ENCODE measurements around the gene AMH. TPM values are rescaled to one million over a fixed set of nuclear protein-coding genes. Genes with fewer than 3 reads are reported as not detected.

AMH gene
- total and polyA plus RNA-seq, 4 donors, result 0.08 to 0.59 (median 0.47) TPM; not detected in 1

GRCh38 chr19:2210987-2211740 is 38.0 kb upstream of the AMH start (continued):
- TF ChIP-seq MAX (IDR thresholded peaks at IDR 0.05) (no peak), NR2F2 (IDR thresholded peaks at IDR 0.05) (no peak), TAF1 (conservative IDR thresholded peaks at IDR 0.05) (no peak), ATF3 (IDR thresholded peaks at IDR 0.05) (no peak), HNF4G (IDR thresholded peaks at IDR 0.05) (no peak), JUND (IDR thresholded peaks at IDR 0.05) (no peak), EGR1 (IDR thresholded peaks at IDR 0.05; ENCODE audit: low read depth in 2 of 2) (no peak), RXRA (IDR thresholded peaks at IDR 0.05) (no peak)

- WGBS, result 86% methylated on average over 21 of the region's 21 CpGs
- H3K9me3 ChIP-seq (ENCODE audit: control insufficient read depth in 4 of 4, low read length in 3 of 4), result no peaks in the 10 kb centered on the region
- no peak for TF ChIP-seq FOXA2 (IDR thresholded peaks at IDR 0.05)
- TF ChIP-seq FOXA1 (IDR thresholded peaks at IDR 0.05), result no peak
- TF ChIP-seq MAX (IDR thresholded peaks at IDR 0.05), result no peak
- TF ChIP-seq HNF4A (conservative IDR thresholded peaks at IDR 0.05), result peak in 1 of 2 donors; percentile 44
- TF ChIP-seq HNF4G (IDR thresholded peaks at IDR 0.05), result no peak
- no peak overlapping the region for H3K9ac ChIP-seq (ENCODE audit: low read depth in 1 of 2, low read length in 2 of 2)
- H3K4me3 ChIP-seq (ENCODE audit: low read depth in 1 of 3, low read length in 3 of 3), result no peak overlapping the region
- peaks cover 13 to 75% (median 24%) of the 10 kb centered on the region in 4 donors for H3K36me3 ChIP-seq (ENCODE audit: control insufficient read depth in 4 of 4, insufficient read depth in 3 of 4, low read depth in 1 of 4, low read length in 3 of 4)
- H3K27me3 ChIP-seq (ENCODE audit: control insufficient read depth in 4 of 4, insufficient read depth in 4 of 4, low read length in 3 of 4), result no peaks in the 10 kb centered on the region
- H3K27ac ChIP-seq (ENCODE audit: low read depth in 1 of 2, low read length in 2 of 2), result no peak overlapping the region
- no peak for DNase-seq (ENCODE audit: low spot score)
- H3K4me1 ChIP-seq (ENCODE audit: control insufficient read depth in 4 of 4, insufficient read depth in 4 of 4, low read length in 3 of 4), result peaks cover 0 to 1% (median 0%) of the 10 kb centered on the region in 4 donors
These were observed 36.0 kb upstream of the AMH start for GRCh38 chr19:2212861-2213711.

- Histone ChIP-seq H3K27me3 (ENCODE audit: control insufficient read depth in 4 of 4, insufficient read depth in 4 of 4, low read length in 3 of 4) (no peaks in the 10 kb centered on the region), H3K4me3 (ENCODE audit: low read depth in 1 of 3, low read length in 3 of 3) (no peak overlapping the region), H3K4me1 (ENCODE audit: control insufficient read depth in 4 of 4, insufficient read depth in 4 of 4, low read length in 3 of 4) (no peaks in the 10 kb centered on the region), H3K9ac (ENCODE audit: low read depth in 1 of 2, low read length in 2 of 2) (no peak overlapping the region), H3K27ac (ENCODE audit: low read depth in 1 of 2, low read length in 2 of 2) (no peak overlapping the region), H3K36me3 (ENCODE audit: control insufficient read depth in 4 of 4, insufficient read depth in 3 of 4, low read depth in 1 of 4, low read length in 3 of 4) (peaks cover 13 to 76% (median 23%) of the 10 kb centered on the region in 4 donors), H3K9me3 (ENCODE audit: control insufficient read depth in 4 of 4, low read length in 3 of 4) (no peaks in the 10 kb centered on the region)
- no peak for TF ChIP-seq JUND (IDR thresholded peaks at IDR 0.05)
- no peak for TF ChIP-seq MAX (IDR thresholded peaks at IDR 0.05)
- no peak for TF ChIP-seq EGR1 (IDR thresholded peaks at IDR 0.05; ENCODE audit: low read depth in 2 of 2)
- TF ChIP-seq CTCF (IDR thresholded peaks at IDR 0.05; ENCODE audit: low read depth, low read length, missing input control), result no peak
- no peak for TF ChIP-seq TAF1 (conservative IDR thresholded peaks at IDR 0.05)
- TF ChIP-seq SP1 (IDR thresholded peaks at IDR 0.05), result no peak
- TF ChIP-seq ZBTB33 (IDR thresholded peaks at IDR 0.05), result no peak
- TF ChIP-seq RAD21 (IDR thresholded peaks at IDR 0.05), result no peak
- no peak for TF ChIP-seq NR2F2 (IDR thresholded peaks at IDR 0.05)
- no peak for TF ChIP-seq HNF4G (IDR thresholded peaks at IDR 0.05)
- no peak for TF ChIP-seq HNF4A (conservative IDR thresholded peaks at IDR 0.05)
- TF ChIP-seq FOXA1 (IDR thresholded peaks at IDR 0.05), result no peak
- TF ChIP-seq ATF3 (IDR thresholded peaks at IDR 0.05), result no peak
- no peak for TF ChIP-seq FOXA2 (IDR thresholded peaks at IDR 0.05)
- no peak for DNase-seq (ENCODE audit: low spot score)
- 86% methylated on average over 26 of the region's 26 CpGs for WGBS
These were observed 35.3 kb upstream of the AMH start for GRCh38 chr19:2213799-2214198.
